Neural cell (in vitro differentiated cells): ENCODE results near the gene PTPRN2. TPM values are rescaled to one million over a fixed set of nuclear protein-coding genes. Genes with fewer than 3 reads are reported as not detected.

Experiments used
- H2AFZ ChIP-seq: fragments of 200-600, 300-800 bp; sonication (generic), shearing (Covaris generic); 2 replicates; pipeline ENCODE4 v1.6.0; 2014; ENCODE audit warnings: low read depth, mild to moderate bottlenecking, antibody characterized with exemption, low read length, moderate library complexity
- H3F3A ChIP-seq: fragments of 200-600 bp; shearing (Covaris generic); 2 replicates; pipeline ENCODE4 v1.6.1; 2016; ENCODE audit warnings: mild to moderate bottlenecking, moderate library complexity, mixed read lengths, antibody characterized with exemption, low read length; ENCODE audit not compliant: insufficient read depth, poor library complexity, severe bottlenecking
- H3K27ac ChIP-seq: fragments of 200-600, 300-800 bp; sonication (generic), shearing (Covaris generic); 2 replicates; pipeline ENCODE4 v1.5.1; 2014; ENCODE audit warnings: mild to moderate bottlenecking, low read length, moderate library complexity
- H3K27me3 ChIP-seq: fragments of 300-800, 200-600 bp; sonication (generic), shearing (Covaris generic); 2 replicates; pipeline ENCODE4 v1.6.0; 2014; ENCODE audit warnings: mild to moderate bottlenecking, low read depth, low read length, moderate library complexity; ENCODE audit not compliant: insufficient read depth
- H3K36me3 ChIP-seq: fragments of 300-800, 200-600 bp; sonication (generic), shearing (Covaris generic); 2 replicates; pipeline ENCODE4 v1.5.1; 2014; ENCODE audit warnings: mild to moderate bottlenecking, antibody characterized with exemption, low read length, moderate library complexity; ENCODE audit not compliant: insufficient read depth
- H3K4me2 ChIP-seq: fragments of 300-800, 200-600 bp; sonication (generic), shearing (Covaris generic); 2 replicates; pipeline ENCODE4 v1.6.0; 2014; ENCODE audit warnings: mild to moderate bottlenecking, low read length
- H3K4me3 ChIP-seq: fragments of 300-800, 200-600 bp; sonication (generic), shearing (Covaris generic); 2 replicates; pipeline ENCODE4 v1.5.1; 2014; ENCODE audit warnings: mild to moderate bottlenecking, low read length, moderate library complexity
- H3K79me2 ChIP-seq: fragments of 200-600 bp; shearing (Covaris generic); replicated peaks from 2 replicates; pipeline ENCODE4 v1.6.0; 2014; ENCODE audit warnings: mild to moderate bottlenecking, low read length, moderate library complexity; ENCODE audit not compliant: insufficient read depth
- H3K9ac ChIP-seq: fragments of 300-800, 200-600 bp; sonication (generic), shearing (Covaris generic); 2 replicates; pipeline ENCODE4 v1.6.1; 2016; ENCODE audit warnings: mild to moderate bottlenecking, low read length, mixed read lengths
- H3K9me2 ChIP-seq: fragments of 200-600 bp; shearing (Covaris generic); 2 replicates; pipeline ENCODE4 v1.6.1; 2016; ENCODE audit warnings: mild to moderate bottlenecking, low read length, mixed read lengths; ENCODE audit not compliant: insufficient read depth
- H3K9me3 ChIP-seq: fragments of 200-600, 300-800 bp; sonication (generic), shearing (Covaris generic); 2 replicates; pipeline ENCODE4 v1.6.1; 2016; ENCODE audit warnings: mild to moderate bottlenecking, mixed run types, low read length, moderate library complexity, mixed read lengths
- H4K20me1 ChIP-seq: fragments of 200-600 bp; shearing (Covaris generic); 2 replicates; pipeline ENCODE4 v1.6.1; 2016; ENCODE audit warnings: mild to moderate bottlenecking, mixed run types; ENCODE audit not compliant: insufficient read depth
- CTCF ChIP-seq: fragments of 450-650 bp; IDR thresholded peaks from 2 replicates; pipeline ENCODE4 v1.5.1; 2014; ENCODE audit warnings: antibody characterized with exemption, mild to moderate bottlenecking, moderate library complexity; ENCODE audit not compliant: poor library complexity, severe bottlenecking
- EP300 ChIP-seq: fragments of 450-650 bp; conservative IDR thresholded peaks from 2 replicates; pipeline ENCODE4 v1.6.1; 2014; ENCODE audit warnings: antibody characterized with exemption, mild to moderate bottlenecking, moderate library complexity; ENCODE audit not compliant: poor library complexity, severe bottlenecking
- EZH2 ChIP-seq: fragments of 200-600, 300-800 bp; shearing (Covaris generic), sonication (generic); IDR thresholded peaks from 2 replicates; pipeline ENCODE4 v1.6.1; 2014; ENCODE audit warnings: antibody characterized with exemption, low read length, borderline replicate concordance, mild to moderate bottlenecking; ENCODE audit not compliant: insufficient read depth, poor library complexity, severe bottlenecking
- MXI1 ChIP-seq: fragments of 450-650 bp; conservative IDR thresholded peaks from 2 replicates; pipeline ENCODE4 v1.6.1; 2014; ENCODE audit warnings: antibody characterized with exemption, mild to moderate bottlenecking; ENCODE audit not compliant: poor library complexity, severe bottlenecking
- POLR2AphosphoS5 ChIP-seq: IDR thresholded peaks from 2 replicates; pipeline ENCODE4 v1.6.1; 2012
- RAD21 ChIP-seq: fragments of 450-650 bp; conservative IDR thresholded peaks from 2 replicates; pipeline ENCODE4 v1.6.1; 2014; ENCODE audit warnings: antibody characterized with exemption, mild to moderate bottlenecking, moderate library complexity
- REST ChIP-seq: IDR thresholded peaks from 2 replicates; pipeline ENCODE4 v1.6.1; 2012; ENCODE audit warnings: borderline replicate concordance
- SMC3 ChIP-seq: fragments of 450-650 bp; conservative IDR thresholded peaks from 2 replicates; pipeline ENCODE4 v1.6.1; 2014; ENCODE audit warnings: antibody characterized with exemption, mild to moderate bottlenecking, moderate library complexity; ENCODE audit not compliant: poor library complexity
- TAF1 ChIP-seq: IDR thresholded peaks from 2 replicates; pipeline ENCODE4 v1.6.1; 2012; ENCODE audit warnings: low read depth
- polyA plus RNA-seq: library from polyadenylated mRNA; depleted of rRNA; stranded (reverse); fragments of >200 nt; gene quantifications from 2 replicates; pipeline ENCODE4 v1.2.3, GENCODE V29; 2014

Gene PTPRN2
- polyA plus RNA-seq, 1 donor from 2014 or later = 31.0 TPM

- Histone ChIP-seq H3F3A (no peaks in the 10 kb centered on the region), H3K79me2 (no peaks in the 10 kb centered on the region), H3K4me3 (no peak overlapping the region), H3K9me3 (no peaks in the 10 kb centered on the region), H2AFZ (no peak overlapping the region), H3K27ac (no peak overlapping the region), H4K20me1 (no peaks in the 10 kb centered on the region), H3K9me2 (no peaks in the 10 kb centered on the region), H3K9ac (no peak overlapping the region), H3K4me2 (no peak overlapping the region), H3K27me3 (no peaks in the 10 kb centered on the region), H3K36me3 (no peaks in the 10 kb centered on the region)
- TF ChIP-seq EZH2 = no peak
- TF ChIP-seq POLR2AphosphoS5 = no peak
- TF ChIP-seq EP300 = no peak
- no peak for TF ChIP-seq CTCF
- no peak for TF ChIP-seq MXI1
- TF ChIP-seq TAF1 = no peak
- no peak for TF ChIP-seq REST
- no peak for TF ChIP-seq RAD21
- TF ChIP-seq SMC3 = no peak
Observed at GRCh38 chr7:158470336-158470735, 117.3 kb downstream of the PTPRN2 start.

GRCh38 chr7:158469396-158470051 lies 118.1 kb downstream of the PTPRN2 start:
- Histone ChIP-seq H3K27me3 (no peaks in the 10 kb centered on the region), H4K20me1 (no peaks in the 10 kb centered on the region), H3K4me3 (no peak overlapping the region), H3K36me3 (no peaks in the 10 kb centered on the region), H3K79me2 (no peaks in the 10 kb centered on the region), H3K27ac (no peak overlapping the region), H3K9me2 (no peaks in the 10 kb centered on the region), H3K9ac (no peak overlapping the region), H2AFZ (no peak overlapping the region), H3K9me3 (no peaks in the 10 kb centered on the region), H3K4me2 (no peak overlapping the region), H3F3A (no peaks in the 10 kb centered on the region)
- no peak for TF ChIP-seq REST
- no peak for TF ChIP-seq EZH2
- TF ChIP-seq SMC3 = no peak
- TF ChIP-seq RAD21 = no peak
- no peak for TF ChIP-seq MXI1
- TF ChIP-seq CTCF = no peak
- TF ChIP-seq TAF1 = no peak
- TF ChIP-seq EP300 = no peak
- TF ChIP-seq POLR2AphosphoS5 = no peak
